HepG2 (cell line): Measurements from ENCODE around the gene INAFM2. TPM values are rescaled to one million over a fixed set of nuclear protein-coding genes. Genes with fewer than 3 reads are reported as not detected.
A peak's percentile ranks its signal among the peaks of the same experiment; 100 is the strongest.

Source experiments
- ATAC-seq: fragments of 200-7000 bp; cut with Tn5 transposase; 3 replicates; pipeline ENCODE4 v1.9.1; 2020; ENCODE audit warnings: mild to moderate bottlenecking, moderate library complexity
- BruUV-seq: library from RNA; stranded (reverse); fragments of 400-500 nt; replicated peaks from 2 replicates; lab custom pipeline; 2021; lab: Mats Ljungman, UMichigan
- CTCF ChIA-PET: fragments of 300-600 bp; formaldehyde crosslinking; extraction: SDS; loops from one replicate; lab custom pipeline; 2021; ENCODE audit warnings: low total read pairs, inconsistent platforms, low intra/inter-chr PET ratio; lab: Yijun Ruan, JAX
- POLR2A ChIA-PET: fragments of 350-600 bp; sonication (Branson Sonifier 250); formaldehyde crosslinking; loops from one replicate; lab custom pipeline; 2020; ENCODE audit warnings: antibody characterized with exemption, inconsistent platforms; lab: Yijun Ruan, JAX
- DNase-seq: peaks from one replicate; pipeline ENCODE4 v3.0.0-alpha.2; 2015; ENCODE audit warnings: low spot score
- FAIRE-seq: peaks from 3 replicates; lab custom pipeline; 2011; peaks lifted over from hg19 to GRCh38; lab: Jason Lieb, UNC
- H2AFZ ChIP-seq: one replicate; pipeline ENCODE4 v1.6.1; 2011; ENCODE audit warnings: low read length, inconsistent platforms
- H3K27ac ChIP-seq: fragments of 300-600 bp; 3 replicates; pipeline ENCODE4 v1.8.0; 2011; ENCODE audit warnings: mixed run types, mild to moderate bottlenecking, mixed read lengths, low read length, inconsistent platforms; ENCODE audit not compliant: insufficient read depth; ENCODE audit errors: extremely low read length
- H3K27me3 ChIP-seq, 2 experiments: fragments of 200-600 bp in 1 of 2; 2 replicates in 1 of 2; 3 replicates in 1 of 2; pipeline versions ENCODE4 v1.6.0 to v1.8.0; 2011; ENCODE audit warnings: low read length in 2 of 2, mild to moderate bottlenecking in 2 of 2, moderate library complexity in 2 of 2, inconsistent platforms in 1 of 2; ENCODE audit not compliant: insufficient read depth in 2 of 2, control insufficient read depth in 1 of 2
- H3K36me3 ChIP-seq, 2 experiments: fragments of 200-600 bp in 1 of 2; replicated peaks in 1 of 2; 2 replicates in 1 of 2; 3 replicates in 1 of 2; pipeline versions ENCODE4 v1.5.1 to v1.8.0; 2011; ENCODE audit warnings: low read length in 2 of 2, inconsistent platforms in 1 of 2; ENCODE audit not compliant: insufficient read depth in 2 of 2, control insufficient read depth in 1 of 2
- H3K4me1 ChIP-seq: 2 replicates; pipeline ENCODE4 v1.5.1; 2012; ENCODE audit warnings: low read length, inconsistent platforms; ENCODE audit not compliant: insufficient read depth
- H3K4me2 ChIP-seq: 2 replicates; pipeline ENCODE4 v1.6.0; 2011; ENCODE audit warnings: low read depth, low read length, inconsistent platforms
- H3K4me3 ChIP-seq, 3 experiments: fragments of 200-600 bp in 1 of 3; sonication (generic), shearing (Covaris generic) in 1 of 3; replicated peaks in 1 of 3; 2 replicates each; pipeline ENCODE4 v1.5.1; 2011 to 2016; ENCODE audit warnings: low read length in 3 of 3, inconsistent platforms in 2 of 3, low read depth in 2 of 3, mild to moderate bottlenecking in 2 of 3, control low read depth in 1 of 3, mixed read lengths in 1 of 3; ENCODE audit not compliant: insufficient read depth in 1 of 3
- H3K79me2 ChIP-seq: one replicate; pipeline ENCODE4 v1.6.1; 2011; ENCODE audit warnings: low read length, inconsistent platforms; ENCODE audit not compliant: insufficient read depth
- H3K9ac ChIP-seq: 2 replicates; pipeline ENCODE4 v1.6.0; 2011; ENCODE audit warnings: mild to moderate bottlenecking, low read depth, low read length, inconsistent platforms; ENCODE audit not compliant: insufficient read depth
- H3K9me3 ChIP-seq: 2 replicates; pipeline ENCODE4 v1.5.1; 2012; ENCODE audit warnings: mild to moderate bottlenecking, low read length
- H4K20me1 ChIP-seq: 2 replicates; pipeline ENCODE4 v1.6.0; 2011; ENCODE audit warnings: inconsistent platforms, mild to moderate bottlenecking, low read length, moderate library complexity; ENCODE audit not compliant: insufficient read depth
- BCL6 ChIP-seq: IDR thresholded peaks from 2 replicates; pipeline ENCODE4 v1.6.1; 2016; ENCODE audit warnings: missing genetic modification reagents, missing compliant biosample characterization
- HNF4G ChIP-seq, 2 experiments: sonication (generic) in 1 of 2; formaldehyde crosslinking in 1 of 2; IDR thresholded peaks; 2 replicates each; pipeline versions ENCODE4 v1.4.0 to v1.6.1; 2011 to 2020; ENCODE audit warnings: borderline replicate concordance in 2 of 2, low read depth in 2 of 2, mild to moderate bottlenecking in 2 of 2, low read length in 1 of 2, missing genetic modification reagents in 1 of 2, moderate library complexity in 1 of 2
- IRF9 ChIP-seq: sonication (generic); formaldehyde crosslinking; IDR thresholded peaks from 2 replicates; pipeline ENCODE4 v1.8.0; 2022; ENCODE audit warnings: missing genetic modification reagents, mild to moderate bottlenecking, borderline replicate concordance
- KDM5A ChIP-seq: fragments of 200-600 bp; sonication (generic); IDR thresholded peaks from 2 replicates; pipeline ENCODE4 v1.7.0; 2018; ENCODE audit warnings: antibody characterized with exemption, mild to moderate bottlenecking, low read length, borderline replicate concordance
- KLF12 ChIP-seq: sonication (generic); formaldehyde crosslinking; IDR thresholded peaks from 2 replicates; pipeline ENCODE4 v1.4.0; 2020; ENCODE audit warnings: missing genetic modification reagents, borderline replicate concordance
- MAFK ChIP-seq, 2 experiments: IDR thresholded peaks in 1 of 2; conservative IDR thresholded peaks in 1 of 2; 2 replicates each; pipeline ENCODE4 v1.6.1; 2011; ENCODE audit warnings: improper control_type of control experiment in 2 of 2, low read length in 2 of 2
- POLR2A ChIP-seq, 2 experiments: IDR thresholded peaks; 2 replicates each; pipeline ENCODE4 v1.6.1; 2011; ENCODE audit warnings: low read depth in 2 of 2, low read length in 2 of 2, mild to moderate bottlenecking in 1 of 2, moderate library complexity in 1 of 2; ENCODE audit not compliant: insufficient read depth in 1 of 2
- SIN3B ChIP-seq: fragments of 150-350 bp; IDR thresholded peaks from 2 replicates; pipeline ENCODE4 v1.6.1; 2014; ENCODE audit warnings: low read length
- SIX1 ChIP-seq: sonication (generic); formaldehyde crosslinking; IDR thresholded peaks from 2 replicates; pipeline ENCODE4 v1.4.0; 2020; ENCODE audit warnings: missing genetic modification reagents, borderline replicate concordance
- SNAPC2 ChIP-seq: sonication (generic); formaldehyde crosslinking; IDR thresholded peaks from 2 replicates; pipeline ENCODE4 v1.8.1; 2022; ENCODE audit warnings: mild to moderate bottlenecking, missing genetic modification reagents
- SPEN ChIP-seq: sonication (generic); formaldehyde crosslinking; IDR thresholded peaks from 2 replicates; pipeline ENCODE4 v1.5.1; 2020; ENCODE audit warnings: low read depth, mild to moderate bottlenecking, missing genetic modification reagents
- ZFX ChIP-seq: sonication (generic); formaldehyde crosslinking; IDR thresholded peaks from 2 replicates; pipeline ENCODE4 v1.4.0; 2020; ENCODE audit warnings: mild to moderate bottlenecking, low read depth, missing genetic modification reagents, moderate library complexity
- ZFY ChIP-seq: sonication (generic); formaldehyde crosslinking; IDR thresholded peaks from 2 replicates; pipeline ENCODE4 v1.4.0; 2020; ENCODE audit warnings: missing genetic modification reagents
- ZNF318 ChIP-seq: sonication (generic); formaldehyde crosslinking; IDR thresholded peaks from 2 replicates; pipeline ENCODE4 v1.4.0; 2020; ENCODE audit warnings: mild to moderate bottlenecking, missing genetic modification reagents
- ZNF329 ChIP-seq: sonication (generic); formaldehyde crosslinking; IDR thresholded peaks from 2 replicates; pipeline ENCODE4 v1.9.0; 2021; ENCODE audit warnings: low read depth, mild to moderate bottlenecking, missing genetic modification reagents
- ZNF629 ChIP-seq: sonication (generic); formaldehyde crosslinking; conservative IDR thresholded peaks from 2 replicates; pipeline ENCODE4 v1.5.0; 2020; ENCODE audit warnings: missing genetic modification reagents
- WGBS: methylation state at CpG from one replicate; pipeline ENCODE4 v1.1.6; 2017; ENCODE audit warnings: low lambda C conversion rate; 5-methylcytosine and 5-hydroxymethylcytosine counted together
- in situ Hi-C: cut with HindIII; loops from 2 replicates; pipeline ENCODE4 v1.10.0; 2017; ENCODE audit warnings: low pct_unique_long_range_greater_than_20kb; ENCODE audit not compliant: extremely low pct_ligation_motif_present
- intact Hi-C: fragments of 100-400 bp; cut with micrococcal nuclease; formaldehyde crosslinking; loops from one replicate; pipeline ENCODE4 v1.10.0; 2022; ENCODE audit not compliant: unreplicated experiment
- polyA plus RNA-seq, 8 experiments: library from polyadenylated mRNA; depleted of rRNA in 3 of 8; stranded (reverse) in 7 of 8; unstranded in 1 of 8; fragments of >200 nt; fragmentation: Illumina TruSeq in 4 of 8; extraction: Trizol in 4 of 8; gene quantifications; 2 replicates each; pipeline versions ENCODE4 v1.2.1 to v1.2.3, GENCODE V29; 2011 to 2016; ENCODE audit warnings: low read depth in 4 of 8, missing spikeins in 1 of 8, mixed read lengths in 1 of 8; ENCODE audit not compliant: insufficient read depth in 1 of 8
- total RNA-seq, 5 experiments: library from RNA; depleted of rRNA; stranded (reverse); fragments of >200 nt; fragmentation: Illumina TruSeq; extraction: Trizol; gene quantifications; 2 replicates each; pipeline ENCODE4 v1.2.3, GENCODE V29; 2016; ENCODE audit warnings: low read depth in 1 of 5

INAFM2 gene
- total and polyA plus RNA-seq, 2 of the 13 experiments (the other 11 are each of a cell fraction or from before 2014, with no cell fraction given): 5.5 to 6.5 TPM

- Histone ChIP-seq H3K9me3 (no peaks in the 10 kb centered on the region), H3K4me2 (peak overlapping the region; percentile 40), H3K36me3 (no peaks in the 10 kb centered on the region), H4K20me1 (no peaks in the 10 kb centered on the region), H3K4me1 (peaks cover 80% of the 10 kb centered on the region), H3K79me2 (no peaks in the 10 kb centered on the region), H3K9ac (no peak overlapping the region), H3K27ac (no peak overlapping the region), H2AFZ (no peak overlapping the region), H3K27me3 (peaks cover 0 to 7% of the 10 kb centered on the region in 2 experiments; a peak in 2 of 5 replicates), H3K4me3 (peak overlapping the region in 1 of 3 experiments; percentile 30; a peak in 1 of 6 replicates)
- FAIRE-seq (peak; percentile 76), ATAC-seq (peak; percentile 69), DNase-seq (peak; percentile 74)
- no TSS peak for BruUV-seq
- intact Hi-C loops (no loop called here), in situ Hi-C loops (loop anchor here (5.0 kb wide), 1 partner anchor 73 kb away; no protein-coding TSS in a partner anchor)
- POLR2A ChIA-PET: interaction anchor here (1.3 to 1.5 kb wide), 2 partner anchors 26 to 91 kb away, joined by 3 to 4 read pairs; no protein-coding TSS in a partner anchor
- CTCF ChIA-PET: no interaction called here
- WGBS: 11% methylated on average over 3 of the region's 5 CpGs
- no peak for TF ChIP-seq SIX1 (CRISPR knock-in tag)
- no peak for TF ChIP-seq ZNF329 (CRISPR knock-in tag)
- TF ChIP-seq ZNF318 (CRISPR knock-in tag): no peak
- peak; percentile 29; the same call in 1 of the 2 replicates for TF ChIP-seq BCL6 (CRISPR knock-in tag)
- TF ChIP-seq HNF4G (IDR thresholded peaks at IDR 0.05; ENCODE audit: borderline replicate concordance, low read depth, low read length): peak; percentile 4; the same call in 1 of the 2 replicates
- no peak for TF ChIP-seq HNF4G (CRISPR knock-in tag; IDR thresholded peaks at IDR 0.05; ENCODE audit: borderline replicate concordance, low read depth)
- TF ChIP-seq POLR2A (IDR thresholded peaks at IDR 0.05; ENCODE audit: insufficient read depth in 1 of 2, low read depth in 2 of 2, low read length in 2 of 2): no peak
- peak; percentile 45; the same call in 1 of the 2 replicates for TF ChIP-seq ZFY (CRISPR knock-in tag)
- no peak for TF ChIP-seq MAFK (conservative IDR thresholded peaks at IDR 0.05 in 1 of 2, IDR thresholded peaks at IDR 0.05 in 1 of 2; ENCODE audit: low read length in 2 of 2)
- 0 out of 2 replicates have a peak, but pooled peaks have one; percentile 22 for TF ChIP-seq SPEN (CRISPR knock-in tag)
- 0 out of 2 replicates have a peak, but pooled peaks have one; percentile 13 for TF ChIP-seq ZFX
- no peak for TF ChIP-seq SNAPC2 (CRISPR knock-in tag)
- TF ChIP-seq KLF12 (CRISPR knock-in tag): no peak
- TF ChIP-seq SIN3B: no peak
- TF ChIP-seq ZNF629 (CRISPR knock-in tag): no peak
- TF ChIP-seq KDM5A: no peak
- TF ChIP-seq IRF9: no peak
Observed at GRCh38 chr15:40349163-40349562, 25.7 kb downstream of the INAFM2 start.
